DMS153 (cell line): ENCODE data around the gene EXD2.

Experiments used
- DNase-seq: peaks from one replicate; lab custom pipeline; 2025; lab: John Stamatoyannopoulos, UW

EXD2 gene

DNA sequence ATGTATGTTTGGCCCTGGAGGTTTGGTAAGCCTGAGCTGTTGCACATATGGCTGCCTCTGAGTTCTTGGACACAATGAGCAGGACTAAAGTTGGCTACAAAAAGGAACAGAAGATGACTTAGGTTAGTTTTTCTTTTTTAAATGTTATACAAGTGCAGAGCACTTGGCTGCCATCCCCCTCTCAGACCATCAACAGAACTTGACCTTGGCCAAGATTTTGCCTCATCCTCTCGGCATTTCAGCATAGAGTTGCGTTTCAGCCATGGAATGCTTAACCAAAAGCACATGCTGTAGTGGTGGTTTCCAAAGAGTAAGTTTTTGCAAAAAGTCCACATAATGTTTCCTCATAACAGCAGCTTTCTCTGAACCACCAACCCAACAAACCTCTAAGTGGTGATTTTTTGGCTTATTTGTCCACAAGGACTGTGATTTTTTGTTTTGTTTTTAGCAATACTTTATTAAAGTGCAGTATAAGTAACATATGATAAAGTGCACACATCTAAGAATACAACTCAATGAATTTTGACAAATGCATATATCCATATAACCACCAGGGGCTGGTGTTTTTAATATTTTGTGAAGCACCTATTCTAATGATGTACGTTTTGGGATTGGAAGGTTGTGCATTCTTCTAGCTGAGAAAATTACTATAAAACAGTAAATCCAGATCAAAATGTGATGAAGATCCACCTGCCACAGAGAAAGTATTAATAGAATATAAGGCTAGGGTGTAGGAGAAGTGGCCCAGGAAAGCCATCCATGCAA lies 56.6 kb downstream of the EXD2 start:
- DNase-seq = no peak

DNA sequence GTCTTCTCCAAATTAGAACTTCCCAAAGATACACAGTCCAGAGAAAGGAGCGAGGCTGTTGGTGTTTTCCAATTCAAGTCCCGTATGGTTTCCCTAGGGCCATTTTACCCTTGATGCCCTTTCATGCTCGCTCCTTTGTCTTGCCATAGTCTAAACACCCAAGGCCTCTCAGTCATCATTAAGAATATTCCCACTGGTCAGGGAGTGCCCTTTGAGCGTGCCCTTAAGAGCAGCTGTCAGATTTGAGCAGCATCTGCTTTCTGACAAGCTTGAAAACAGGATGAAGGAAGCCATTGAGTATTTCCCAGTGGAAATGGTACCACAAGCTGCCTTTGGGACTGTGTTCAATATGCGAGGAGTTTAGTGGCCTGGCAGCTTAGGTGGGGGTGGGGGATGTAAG lies 58.3 kb downstream of the EXD2 start:
- DNase-seq = no peak

DNA sequence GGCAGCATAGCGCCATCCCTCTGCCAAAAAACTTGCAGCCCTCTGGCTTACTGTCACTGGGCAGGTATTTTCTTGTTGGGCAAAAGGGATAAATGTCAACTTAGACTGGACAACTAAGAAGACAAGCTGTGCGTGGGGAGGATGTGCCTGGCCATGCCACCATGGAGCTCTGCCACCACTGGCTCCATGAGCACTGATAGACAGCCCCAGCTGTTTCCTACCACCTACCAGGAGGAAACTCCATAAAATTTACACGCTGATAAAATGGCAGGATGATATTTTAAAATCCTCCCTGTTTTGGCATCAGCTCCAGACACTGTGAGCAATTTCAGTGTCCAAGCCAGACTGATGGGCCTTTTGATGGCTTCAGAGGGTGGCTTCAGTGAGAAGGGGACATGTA lies 61.6 kb downstream of the EXD2 start:
- DNase-seq = no peak

DNA sequence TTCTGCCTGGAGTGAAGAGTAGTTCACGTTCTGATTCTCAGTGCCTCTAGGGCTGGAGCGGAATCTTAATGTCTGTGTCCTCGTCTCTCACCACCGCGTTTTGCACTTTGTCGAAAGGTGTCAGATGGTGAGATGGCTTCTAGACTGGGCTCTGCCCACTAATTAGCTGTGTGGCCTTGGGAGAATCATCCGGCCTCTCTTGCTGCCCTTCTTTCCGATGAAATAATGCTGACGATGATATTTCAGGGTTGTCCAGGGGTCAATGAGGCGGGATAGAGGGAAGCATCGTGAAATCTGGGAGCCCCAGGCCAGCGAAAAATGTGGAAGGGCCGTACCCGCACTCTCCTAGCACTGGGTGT lies 67.8 kb downstream of the EXD2 start:
- no peak for DNase-seq

DNA sequence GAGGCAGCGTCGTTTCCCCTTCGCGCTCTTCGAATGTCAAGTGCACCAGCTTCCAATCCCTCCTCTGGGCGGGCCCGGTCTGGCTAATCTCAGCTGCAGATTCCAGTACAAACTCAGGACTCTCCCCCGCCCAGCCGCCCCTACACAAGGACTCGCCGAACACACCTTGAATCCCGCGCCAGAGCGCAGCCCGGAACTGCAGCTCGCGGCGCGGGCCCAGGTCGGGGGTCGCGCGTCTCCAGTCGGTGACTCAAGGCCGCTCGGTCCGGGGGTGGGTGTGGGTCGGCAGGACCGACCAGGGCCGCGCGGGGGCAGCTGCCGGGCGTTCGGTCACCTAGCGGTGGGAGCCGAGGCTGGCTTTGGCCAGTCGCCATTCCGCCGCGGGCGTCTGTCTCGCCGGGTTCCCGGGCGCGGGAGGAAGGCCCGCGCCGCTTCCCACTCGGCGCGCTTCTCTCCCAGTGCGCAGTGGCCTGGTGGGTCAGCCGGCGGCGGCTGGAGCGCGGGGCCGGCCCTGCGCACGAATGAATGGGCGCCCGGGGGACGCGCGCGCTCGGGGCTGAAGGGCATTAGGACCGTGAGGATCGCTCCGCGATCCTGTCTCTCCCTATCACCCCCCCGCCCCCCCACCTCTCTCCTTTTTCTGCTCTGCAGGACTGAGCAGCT lies 68.4 kb downstream of the EXD2 start, which contains the start of gene GALNT16:
Gene GALNT16 (plus strand): TSS at position 632 of the 663 bp plus-strand sequence. CDS start 133 bp downstream, outside the sequence.
- DNase-seq = no peak

DNA sequence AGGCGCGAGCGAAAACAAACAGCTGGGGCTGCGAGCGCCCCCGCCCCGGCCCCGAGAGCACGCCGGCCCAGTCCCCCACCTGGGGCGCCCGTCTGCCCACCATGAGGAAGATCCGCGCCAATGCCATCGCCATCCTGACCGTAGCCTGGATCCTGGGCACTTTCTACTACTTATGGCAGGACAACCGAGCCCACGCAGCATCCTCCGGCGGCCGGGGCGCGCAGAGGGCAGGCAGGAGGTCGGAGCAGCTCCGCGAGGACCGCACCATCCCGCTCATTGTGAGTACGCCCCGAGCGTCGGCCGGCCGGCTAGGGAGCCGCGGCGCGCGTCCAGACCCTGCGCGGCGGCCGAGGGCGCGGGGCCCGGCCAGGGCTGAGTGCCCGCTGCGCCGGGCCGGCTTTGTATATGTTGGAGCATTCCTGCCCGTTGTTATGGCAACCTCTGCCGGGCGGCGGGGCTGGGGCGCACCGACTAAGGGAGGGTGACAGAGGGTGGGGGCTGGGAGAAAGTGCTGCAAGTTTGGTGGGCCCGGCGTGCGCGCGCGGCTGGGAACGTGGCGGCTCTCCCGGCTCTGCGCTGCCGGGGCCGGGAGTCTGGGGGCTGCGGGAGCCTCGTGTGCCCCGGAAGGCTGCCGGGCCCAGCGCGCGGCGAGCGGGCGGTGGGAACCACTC lies 69.0 kb downstream of the EXD2 start:
- DNase-seq = no peak

- DNase-seq = no peak
These were observed 69.7 kb downstream of the EXD2 start for GRCh38 chr14:69260861-69261564.

DNA sequence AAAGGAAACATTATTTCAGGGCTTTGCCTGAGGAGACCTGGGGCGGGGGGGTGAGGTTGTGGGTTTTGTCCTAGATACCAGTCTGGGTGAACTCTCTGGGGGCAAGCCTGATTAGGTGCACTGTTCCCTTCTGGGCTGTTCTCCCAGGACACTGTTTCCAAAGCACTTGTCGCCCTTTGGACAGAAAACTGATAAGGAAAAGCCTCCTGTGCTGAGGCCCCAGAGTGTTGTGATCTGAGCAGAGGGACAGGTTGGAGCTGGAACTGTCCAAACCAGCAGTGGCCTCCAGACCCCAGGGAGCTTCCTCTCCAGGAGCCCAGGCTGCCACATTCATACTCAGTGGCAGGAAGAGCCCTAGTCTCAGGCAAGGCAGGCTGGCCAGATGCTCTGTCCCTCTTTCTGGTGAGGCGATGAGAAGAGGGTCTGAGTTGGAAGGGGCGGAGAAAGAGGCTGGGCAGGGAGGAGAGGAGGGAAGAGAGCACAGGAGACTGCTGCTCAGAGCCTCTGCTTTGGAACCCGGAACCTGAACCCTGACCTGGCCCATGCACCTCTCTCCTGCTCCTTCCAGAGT lies 70.5 kb downstream of the EXD2 start:
- DNase-seq = no peak

- DNase-seq = no peak
These were observed 71.2 kb downstream of the EXD2 start for GRCh38 chr14:69262516-69262915.

GRCh38 chr14:69263364-69263763 lies 72.1 kb downstream of the EXD2 start:
- DNase-seq = no peak

DNA sequence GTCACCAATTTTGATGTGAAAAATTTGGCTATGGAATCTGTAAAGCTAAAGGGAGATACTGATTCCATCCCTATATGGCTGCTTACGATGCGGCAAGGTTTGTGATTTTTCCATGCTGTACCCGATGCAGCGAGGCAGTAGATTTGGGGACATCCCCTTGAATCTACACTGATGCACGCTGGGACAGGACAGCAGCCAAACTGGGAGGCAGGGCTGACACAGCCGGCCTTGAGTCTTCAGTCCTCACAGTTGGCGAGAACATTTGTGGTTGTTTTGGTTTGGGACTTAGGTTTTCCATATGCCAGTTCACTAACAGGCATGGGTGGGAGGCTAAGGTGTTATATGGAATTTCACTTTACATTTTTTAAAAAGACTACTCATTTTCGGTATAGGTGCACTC lies 72.5 kb downstream of the EXD2 start:
- no peak for DNase-seq

- DNase-seq = no peak
These were observed 75.5 kb downstream of the EXD2 start for GRCh38 chr14:69266572-69267345.

GRCh38 chr14:69267492-69267891 lies 76.2 kb downstream of the EXD2 start:
- DNase-seq = no peak

DNA sequence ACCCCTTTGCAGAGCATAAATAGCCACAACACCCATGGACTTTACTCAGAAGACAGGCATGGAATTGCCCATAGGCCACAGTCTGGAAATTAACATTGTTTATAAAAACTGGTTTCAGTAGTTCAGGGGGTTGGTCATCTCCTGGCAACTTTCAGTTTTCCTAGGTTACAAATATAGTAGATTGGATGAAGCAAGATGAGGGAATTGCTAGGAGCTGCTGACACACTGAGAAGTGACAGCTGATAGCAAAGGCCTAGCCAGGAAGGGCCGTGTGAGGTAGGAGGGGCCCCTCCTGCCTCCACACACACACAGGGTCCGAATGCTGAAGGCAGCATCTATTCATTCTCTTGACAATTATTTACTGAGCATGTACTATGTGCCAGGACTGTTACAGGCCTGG lies 76.9 kb downstream of the EXD2 start:
- no peak for DNase-seq

- no peak for DNase-seq
These were observed 77.5 kb downstream of the EXD2 start for GRCh38 chr14:69268763-69269162.

DNA sequence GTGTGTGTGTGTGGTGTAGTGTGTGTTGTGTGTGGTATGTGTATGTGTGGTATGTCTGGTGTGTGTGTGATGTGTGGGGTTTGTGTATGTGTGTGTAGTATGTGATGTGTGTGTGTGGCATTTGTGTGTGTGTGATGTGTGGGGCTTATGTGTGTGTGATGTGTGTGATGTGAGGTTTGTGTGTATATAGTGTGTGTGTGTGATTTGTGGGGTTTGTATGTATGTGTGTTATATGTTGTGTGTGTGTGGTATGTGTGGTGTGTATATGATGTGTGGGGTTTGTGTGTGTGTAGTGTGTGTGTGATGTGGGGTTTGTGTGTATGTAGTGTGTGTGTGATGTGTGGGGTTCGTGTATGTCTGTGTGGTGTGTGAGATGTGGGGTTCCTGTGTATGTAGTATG lies 78.1 kb downstream of the EXD2 start:
- no peak for DNase-seq

DNA sequence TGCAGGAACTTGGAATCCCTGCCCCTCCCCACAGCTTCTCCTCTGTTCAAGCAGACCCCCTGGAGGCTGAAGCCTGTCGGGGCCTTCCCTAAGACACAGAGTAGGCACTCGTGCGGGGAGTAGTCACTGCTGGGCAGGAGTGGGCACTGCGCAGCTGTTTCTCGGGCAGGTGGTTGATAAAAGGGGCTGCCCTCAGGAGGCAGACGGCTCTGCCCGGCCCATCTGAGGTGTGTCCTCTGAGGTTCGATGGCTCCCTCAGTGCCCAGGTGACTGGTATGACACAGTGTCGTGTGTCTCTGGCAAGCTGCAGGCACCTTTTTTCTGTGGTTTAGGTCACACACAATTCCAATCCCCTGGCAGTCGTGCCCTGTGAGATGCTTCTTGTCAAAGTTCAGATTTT lies 78.8 kb downstream of the EXD2 start:
- no peak for DNase-seq

DNA sequence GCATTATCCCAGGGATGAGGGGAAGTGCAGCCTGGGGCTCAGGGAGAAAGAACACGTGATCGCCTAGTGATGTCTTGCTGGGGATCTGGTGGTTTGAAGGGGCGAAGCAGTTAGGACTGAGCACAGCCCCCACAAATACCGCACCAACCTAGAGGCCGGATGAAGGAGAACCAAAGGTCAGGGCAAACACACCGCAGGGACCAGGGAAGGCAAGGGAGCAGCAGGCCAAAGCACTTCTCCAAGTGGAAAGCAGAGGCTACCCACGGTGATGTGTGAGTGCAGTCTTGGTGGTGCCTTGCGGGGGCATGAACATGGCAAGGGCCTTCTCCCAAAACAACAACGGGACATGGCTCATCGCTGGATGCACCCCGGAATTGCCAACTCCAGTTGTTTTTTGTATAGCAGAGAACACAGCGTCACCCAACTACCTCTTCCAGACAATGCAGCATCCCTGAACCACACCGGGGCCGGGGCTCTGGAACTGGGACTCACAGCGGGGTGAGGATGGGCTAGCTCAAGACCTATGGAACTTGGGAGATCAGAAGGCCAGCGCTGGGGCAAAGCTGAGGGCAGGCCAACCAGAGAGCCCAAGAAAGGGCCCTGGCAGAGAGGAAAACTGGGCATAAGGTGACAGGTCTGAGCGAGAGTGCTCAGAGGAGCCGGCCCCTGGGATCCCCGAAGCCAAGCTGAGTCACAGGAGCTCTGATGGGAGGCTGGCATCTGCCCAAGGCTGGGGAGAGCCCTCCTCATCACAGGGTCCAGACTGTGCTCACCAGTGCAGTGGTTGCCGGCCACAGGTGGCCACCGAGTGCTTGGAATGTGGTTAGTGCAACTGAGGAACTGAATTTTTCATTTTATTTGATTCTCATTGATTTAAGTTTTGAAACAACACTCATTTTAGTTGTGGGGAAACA lies 79.8 kb downstream of the EXD2 start:
- DNase-seq = no peak

DNA sequence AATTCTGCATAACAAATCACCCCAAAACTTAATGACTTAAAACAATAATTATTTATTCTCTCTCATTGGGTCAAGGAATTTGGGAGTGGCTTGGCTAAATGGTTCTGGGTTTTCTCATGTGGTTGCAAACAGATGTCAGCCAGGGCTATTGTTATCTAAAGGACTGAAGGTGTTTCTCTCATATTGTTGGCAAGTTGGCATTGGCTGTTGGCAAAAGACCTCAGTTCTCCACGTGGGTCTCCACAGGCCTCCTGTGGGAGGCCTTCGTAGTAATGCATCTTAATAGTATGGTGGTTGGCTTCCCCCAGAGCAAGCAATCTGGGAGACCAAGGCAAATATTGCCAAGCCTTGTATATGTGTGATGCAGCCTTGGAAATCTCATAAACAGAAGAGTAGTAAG lies 83.0 kb downstream of the EXD2 start:
- DNase-seq = no peak

GRCh38 chr14:69275331-69275730 lies 84.0 kb downstream of the EXD2 start:
- no peak for DNase-seq
